GM19395 (cell line): ENCODE measurements around the gene NKD2.
"Not testable (repeated sequence)": the region's sequence is repeated elsewhere in the genome, so short reads cannot be mapped to it uniquely, and the experiment has no call there.

Experiments used
- ATAC-seq: cut with Tn5 transposase; IDR thresholded peaks from one replicate; pipeline ENCODE4 v1.9.1; 2021; ENCODE audit warnings: mild to moderate bottlenecking, moderate library complexity; ENCODE audit not compliant: unreplicated experiment

Gene NKD2

DNA sequence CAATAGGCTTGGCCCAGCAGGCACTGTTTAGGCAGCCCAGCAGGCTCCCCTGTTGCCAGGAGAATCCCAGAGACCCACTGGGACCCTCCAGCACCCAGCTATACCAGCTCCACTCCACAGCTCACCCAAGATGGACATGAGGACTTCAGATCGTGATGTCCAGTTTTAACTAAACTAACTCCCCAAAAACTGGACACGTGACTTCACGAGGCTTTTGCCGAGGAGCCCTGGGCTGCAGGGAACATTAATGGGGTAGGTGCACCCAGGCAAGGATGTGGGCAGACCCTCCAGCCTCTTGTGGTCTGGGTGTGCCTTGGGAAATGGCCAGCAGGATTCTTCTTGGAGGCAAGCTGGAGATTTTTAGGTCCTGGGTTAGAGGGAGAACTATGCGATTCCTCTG, 8.9 kb upstream of the NKD2 start:
- ATAC-seq, result no peak

DNA sequence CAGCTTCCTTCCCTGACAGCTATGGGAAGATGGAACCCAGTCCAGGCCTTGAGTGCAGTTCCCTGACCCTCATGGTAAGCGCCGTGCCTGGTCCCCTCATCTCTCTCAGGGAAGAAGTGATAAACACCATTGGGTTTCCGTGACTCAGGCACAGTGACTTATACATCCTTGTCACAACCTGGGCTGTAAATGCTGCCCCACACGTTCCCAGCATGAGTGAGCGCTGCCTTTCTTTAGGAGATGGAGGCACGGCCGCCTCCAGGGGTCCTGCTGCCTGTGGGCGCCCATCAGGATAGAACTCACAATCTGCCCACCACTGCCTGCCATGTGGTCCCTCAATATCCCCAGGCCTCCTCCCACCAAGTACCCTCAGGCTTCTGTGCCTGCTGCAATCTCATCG, 8.3 kb upstream of the NKD2 start:
- no peak for ATAC-seq

DNA sequence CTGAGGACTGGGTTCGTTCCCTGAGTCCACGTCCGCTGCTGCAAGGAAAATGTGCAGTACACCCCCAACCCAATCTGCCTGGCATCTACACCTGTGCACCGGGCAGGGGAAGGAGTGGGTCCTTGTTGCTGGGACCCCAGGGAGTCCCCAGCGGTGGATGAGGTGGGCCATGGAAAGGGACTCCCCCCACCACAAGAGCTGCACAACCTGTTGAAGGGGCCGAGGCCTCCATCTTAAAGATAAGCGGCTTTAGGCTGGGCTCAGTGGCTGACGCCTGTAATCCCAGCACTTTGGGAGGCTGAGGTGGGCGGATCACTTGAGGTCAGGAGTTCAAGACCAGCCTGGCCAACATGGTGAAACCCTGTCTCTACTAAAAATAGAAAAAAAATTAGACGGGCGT, 7.8 kb upstream of the NKD2 start:
- not testable (repeated sequence) for ATAC-seq

DNA sequence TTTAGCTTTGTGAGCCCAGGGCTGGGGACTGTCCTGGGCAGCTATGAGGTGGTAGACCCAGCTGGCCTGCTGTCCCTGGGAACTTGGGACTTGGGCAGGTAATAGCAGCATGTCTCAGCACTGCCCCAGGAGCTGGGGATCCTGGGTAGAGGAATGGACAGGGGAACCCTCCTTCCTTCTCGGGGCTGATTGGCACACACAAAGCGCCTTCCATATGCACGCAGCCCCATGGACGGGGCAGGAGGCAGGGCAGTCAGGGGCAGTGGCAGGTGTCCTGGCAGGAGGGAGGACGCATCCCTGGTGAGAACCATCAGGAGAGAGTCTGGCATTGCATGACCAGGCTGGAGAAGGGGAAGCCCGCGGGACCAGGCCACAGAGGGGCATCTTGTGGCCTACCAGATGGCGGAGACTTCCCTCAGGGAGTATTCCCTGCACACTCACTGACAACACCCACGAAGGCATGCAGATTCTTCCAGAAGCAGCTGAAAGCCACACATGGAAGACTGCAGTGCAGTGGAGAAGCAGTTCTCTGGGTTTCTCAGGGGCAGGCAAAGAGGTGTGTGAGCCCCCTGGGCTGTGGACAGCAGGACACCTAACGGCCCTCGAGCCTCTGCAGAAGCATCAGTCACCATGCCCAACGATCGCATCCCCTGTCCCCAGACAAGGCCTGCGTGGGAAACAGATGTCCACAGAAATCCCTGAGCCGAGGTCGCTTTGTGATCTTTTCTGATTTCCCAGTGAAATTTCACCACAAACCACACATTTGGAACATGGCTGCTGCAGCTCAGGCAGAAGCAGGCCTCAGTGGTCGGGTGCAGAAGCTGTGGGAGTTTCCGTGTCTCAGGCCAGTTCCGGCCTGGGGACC, 7.0 kb upstream of the NKD2 start:
- no peak for ATAC-seq

DNA sequence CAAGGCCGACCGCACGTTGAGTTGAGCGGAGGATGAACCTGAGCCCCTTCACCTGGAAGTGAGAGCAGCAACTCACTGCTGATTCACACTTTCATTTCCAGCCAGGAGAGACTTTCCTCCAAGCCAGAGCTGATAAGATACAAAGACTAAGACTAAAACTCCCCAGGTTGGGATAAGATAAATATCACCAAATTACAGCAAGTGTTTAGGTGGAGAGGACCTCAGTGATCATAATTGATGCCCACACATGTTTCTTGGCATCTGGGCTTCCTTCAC, 6.4 kb upstream of the NKD2 start:
- no peak for ATAC-seq

DNA sequence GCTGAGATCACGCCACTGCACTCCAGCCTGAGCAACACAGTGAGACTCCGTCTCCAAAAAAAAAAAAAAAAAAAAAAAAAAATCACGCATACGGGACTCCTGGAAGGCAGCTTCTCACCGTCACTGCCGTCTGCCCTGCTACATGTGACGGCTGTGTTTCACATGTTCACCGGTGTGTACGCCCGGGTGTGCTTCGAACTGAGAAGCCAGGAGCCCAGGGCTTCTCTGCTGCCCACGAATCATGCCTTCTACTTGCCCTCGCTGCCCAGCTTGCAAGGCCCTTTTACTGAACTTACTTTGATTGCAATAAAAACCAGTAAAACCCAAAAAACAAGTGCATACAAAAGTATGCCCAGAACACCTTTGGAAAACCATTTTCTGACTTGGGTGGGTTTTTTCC, 5.8 kb upstream of the NKD2 start:
- ATAC-seq, result no peak

DNA sequence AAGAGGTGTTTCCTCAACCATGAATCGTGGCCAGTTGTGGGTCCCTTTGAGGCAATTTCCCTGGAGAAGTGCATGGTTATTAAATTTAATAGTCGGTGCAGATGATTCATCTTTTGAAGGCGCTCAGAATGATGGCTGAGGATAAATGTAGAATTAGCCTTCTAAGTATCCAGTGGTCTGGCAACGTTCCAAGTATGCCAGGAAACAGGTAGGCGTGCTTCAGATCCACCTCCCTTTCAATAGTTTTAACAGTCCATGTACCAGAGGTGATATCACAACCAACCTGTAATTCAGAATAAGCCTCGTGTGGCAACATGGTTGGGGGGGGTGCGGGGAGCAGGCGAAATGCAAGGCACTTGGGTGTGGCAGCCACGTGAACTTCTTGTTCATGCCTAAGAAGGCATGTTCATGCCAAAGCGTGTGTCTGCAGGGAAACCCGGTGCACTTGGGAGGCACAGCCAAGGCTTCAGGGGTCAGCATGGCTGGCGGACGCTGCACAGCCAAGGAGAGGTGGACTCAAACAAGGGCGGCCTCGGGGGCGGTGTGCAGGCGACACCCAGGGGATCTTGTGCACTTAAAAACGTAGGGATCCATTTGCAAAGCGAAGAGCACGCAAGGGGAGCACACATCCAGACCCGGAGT, 5.2 kb upstream of the NKD2 start:
- ATAC-seq, result no peak

DNA sequence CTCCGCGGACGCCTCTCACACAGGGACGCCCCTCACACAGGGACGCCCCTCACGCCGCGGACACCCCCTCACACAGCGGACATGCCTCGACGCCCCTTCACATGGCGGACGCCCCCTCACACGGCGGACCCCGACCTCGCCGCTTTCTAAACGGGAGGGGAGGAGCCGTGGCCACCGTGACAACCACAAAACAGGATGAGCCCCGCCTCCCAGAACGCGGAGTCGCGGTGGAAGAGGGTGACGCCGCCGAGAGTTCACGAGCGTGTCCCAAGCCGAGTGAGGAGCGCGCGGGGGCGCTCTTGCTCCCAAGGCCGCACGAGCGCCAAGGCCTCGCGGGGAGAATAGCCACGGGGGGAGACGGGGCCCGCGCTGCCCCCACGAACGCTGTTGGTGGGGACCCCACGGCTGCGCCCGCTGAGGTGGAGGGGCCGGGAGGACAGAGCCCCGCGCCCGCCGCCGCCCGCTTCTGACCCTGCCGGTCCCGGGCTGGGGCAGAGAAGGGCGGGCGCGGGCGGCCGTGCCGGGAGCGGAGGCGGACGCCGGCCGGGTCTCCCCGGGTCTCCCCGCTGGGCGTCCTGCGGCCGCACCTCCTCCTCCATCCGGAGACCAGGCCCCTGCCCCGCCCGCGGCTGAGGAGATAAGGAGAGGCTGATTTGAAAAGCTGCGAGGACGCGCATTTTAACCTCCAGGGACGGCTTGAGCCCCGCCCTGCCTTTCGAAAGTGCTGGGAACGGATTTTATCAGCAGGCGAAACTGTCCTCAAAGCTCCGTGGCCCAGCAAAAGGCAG, 3.9 kb upstream of the NKD2 start:
- ATAC-seq, result no peak

DNA sequence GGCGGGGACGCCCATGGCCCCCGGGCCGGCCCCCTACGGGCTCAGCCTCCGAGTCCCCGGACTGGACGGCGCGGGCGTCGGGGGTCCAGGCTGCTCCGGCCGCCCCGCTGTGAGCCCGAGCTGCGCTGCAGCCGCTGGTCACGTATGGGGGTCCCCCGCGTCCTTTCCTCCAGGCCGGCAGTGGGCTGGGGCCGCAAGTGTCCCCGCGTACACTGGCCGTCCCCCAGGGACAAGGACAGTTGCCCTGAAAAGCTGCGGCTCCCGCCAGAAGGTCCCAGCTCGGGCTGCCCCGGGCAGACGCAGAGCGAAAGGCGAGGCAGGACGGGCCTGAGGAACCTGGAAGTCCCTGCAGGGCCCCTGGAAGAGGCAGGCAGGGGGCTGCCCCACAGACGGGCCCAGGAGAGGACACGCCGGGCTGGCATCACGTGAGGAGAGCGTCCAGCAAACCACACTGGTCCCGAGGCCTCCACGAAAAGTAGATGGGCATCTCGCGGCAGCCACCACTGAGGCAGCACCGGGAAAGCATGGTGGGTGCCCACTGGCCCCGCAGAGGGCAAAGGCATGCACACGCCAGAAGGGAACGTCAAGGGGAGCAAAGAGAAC, 3.3 kb upstream of the NKD2 start:
- no peak for ATAC-seq

DNA sequence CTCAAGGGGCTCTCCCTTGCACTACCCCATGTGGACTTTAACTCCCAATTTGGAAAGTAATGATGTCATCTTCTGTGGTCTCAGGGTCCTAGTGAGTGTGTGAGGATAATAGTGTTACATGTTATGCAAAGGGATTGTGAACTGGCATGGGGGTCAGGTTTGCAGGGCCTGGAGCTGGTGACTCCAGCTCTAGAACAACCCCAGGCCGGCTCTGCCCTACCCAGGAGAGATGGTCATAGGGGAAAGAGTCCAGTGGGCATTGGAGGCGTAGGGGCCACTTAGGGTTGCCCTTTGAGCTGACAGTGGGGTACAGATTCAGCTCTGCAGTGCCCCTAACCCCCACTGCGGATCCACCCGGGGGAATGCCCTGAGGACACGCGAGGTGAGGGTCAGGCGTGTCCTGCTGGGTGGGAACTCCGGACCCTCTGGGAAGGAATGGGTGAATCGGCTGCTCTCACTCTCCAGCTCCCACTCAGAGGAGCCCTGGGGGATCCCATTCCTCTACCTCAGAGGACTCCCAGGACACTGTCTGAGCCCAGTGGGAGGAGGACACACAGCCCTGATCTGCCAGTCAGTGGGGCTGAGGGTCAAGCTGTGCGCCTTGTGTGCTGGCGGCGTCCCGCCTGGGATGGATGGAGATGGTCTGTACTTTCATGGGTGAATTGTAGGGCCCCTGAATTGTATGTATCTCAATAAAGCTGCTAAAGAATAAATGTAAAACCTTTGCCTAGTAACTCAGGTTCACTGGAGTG, 2.5 kb upstream of the NKD2 start:
- ATAC-seq, result no peak

DNA sequence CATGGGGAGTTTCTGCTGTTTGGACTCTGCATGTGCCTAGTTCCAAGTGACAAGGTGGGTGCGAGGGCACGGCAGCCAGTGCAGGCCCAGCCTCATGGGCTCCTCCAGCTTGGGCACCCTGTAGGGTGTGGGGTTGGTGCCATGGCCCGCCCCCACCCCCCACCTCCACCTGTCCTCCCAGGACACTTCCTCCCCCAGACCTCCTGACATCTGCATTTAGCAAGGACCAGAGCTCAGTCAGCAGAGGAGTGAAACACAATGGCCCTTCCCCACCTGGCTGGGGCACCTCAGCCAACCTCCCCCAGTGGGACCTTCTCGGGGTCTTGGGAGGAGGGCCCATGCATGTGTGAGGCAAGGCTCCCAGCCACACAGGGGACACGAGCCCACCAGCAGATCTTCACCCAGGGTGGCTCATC, 1.9 kb upstream of the NKD2 start:
- no peak for ATAC-seq

DNA sequence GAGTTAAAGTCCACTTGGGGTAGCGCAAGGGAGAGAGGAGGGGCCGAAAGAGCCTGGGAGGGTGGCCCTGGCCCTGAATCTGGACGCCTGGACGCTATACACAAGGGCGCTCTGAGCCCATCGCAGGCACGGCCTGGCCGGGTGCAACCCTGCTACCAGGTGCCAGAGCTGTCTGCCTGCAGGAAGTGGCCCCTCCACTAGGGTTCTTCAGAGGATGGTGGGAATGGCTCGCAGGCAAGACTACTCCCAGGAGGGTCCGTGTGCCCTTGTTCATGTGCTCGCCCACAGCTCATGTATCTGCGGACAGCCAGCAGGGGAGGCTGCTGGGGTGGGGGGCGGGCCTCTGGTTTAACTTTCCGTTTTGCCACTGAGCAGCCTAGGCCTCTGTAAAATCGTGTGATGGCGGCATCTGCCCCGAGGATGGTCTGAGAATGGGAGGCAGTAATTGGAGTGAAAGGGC, 1.4 kb upstream of the NKD2 start:
- no peak for ATAC-seq

DNA sequence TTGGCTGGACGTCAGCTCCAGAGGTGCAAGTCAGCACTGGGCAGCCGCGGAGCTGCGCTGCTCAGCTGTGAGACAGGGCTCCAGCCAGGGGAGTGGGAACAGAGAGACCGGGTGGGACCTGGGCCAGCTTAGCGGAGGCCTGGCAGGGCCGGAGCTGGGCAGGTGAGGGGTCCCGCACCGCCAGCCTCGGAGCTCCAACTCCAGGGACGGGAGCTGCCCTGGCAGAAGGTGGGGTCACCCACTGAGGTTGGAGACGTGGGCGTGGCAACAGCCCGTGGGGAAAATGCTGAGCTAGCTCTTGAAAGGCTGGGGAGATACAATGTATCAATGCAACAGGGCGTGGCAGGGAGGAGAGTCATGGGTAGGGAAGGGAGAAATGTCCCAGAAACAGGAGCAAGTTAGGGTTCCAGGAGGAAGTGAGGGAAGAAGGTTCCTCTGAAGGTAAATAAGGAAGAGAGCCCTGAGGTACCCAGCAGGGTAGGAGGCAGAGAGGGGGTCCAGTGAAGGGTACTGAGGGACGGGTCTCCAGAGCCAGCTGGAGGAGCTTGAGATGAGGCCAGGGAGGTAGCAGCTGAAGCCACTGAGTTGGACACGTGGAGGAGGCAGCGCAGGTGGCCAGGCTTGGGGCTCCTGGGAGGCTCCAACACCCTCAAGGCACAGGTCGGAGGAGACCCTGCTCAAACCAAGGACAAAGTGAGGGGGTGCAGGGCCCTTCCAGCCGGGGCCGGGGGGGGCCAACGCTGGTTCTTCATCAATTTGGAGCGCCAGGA, 736 bp upstream of the NKD2 start:
- no peak for ATAC-seq

DNA sequence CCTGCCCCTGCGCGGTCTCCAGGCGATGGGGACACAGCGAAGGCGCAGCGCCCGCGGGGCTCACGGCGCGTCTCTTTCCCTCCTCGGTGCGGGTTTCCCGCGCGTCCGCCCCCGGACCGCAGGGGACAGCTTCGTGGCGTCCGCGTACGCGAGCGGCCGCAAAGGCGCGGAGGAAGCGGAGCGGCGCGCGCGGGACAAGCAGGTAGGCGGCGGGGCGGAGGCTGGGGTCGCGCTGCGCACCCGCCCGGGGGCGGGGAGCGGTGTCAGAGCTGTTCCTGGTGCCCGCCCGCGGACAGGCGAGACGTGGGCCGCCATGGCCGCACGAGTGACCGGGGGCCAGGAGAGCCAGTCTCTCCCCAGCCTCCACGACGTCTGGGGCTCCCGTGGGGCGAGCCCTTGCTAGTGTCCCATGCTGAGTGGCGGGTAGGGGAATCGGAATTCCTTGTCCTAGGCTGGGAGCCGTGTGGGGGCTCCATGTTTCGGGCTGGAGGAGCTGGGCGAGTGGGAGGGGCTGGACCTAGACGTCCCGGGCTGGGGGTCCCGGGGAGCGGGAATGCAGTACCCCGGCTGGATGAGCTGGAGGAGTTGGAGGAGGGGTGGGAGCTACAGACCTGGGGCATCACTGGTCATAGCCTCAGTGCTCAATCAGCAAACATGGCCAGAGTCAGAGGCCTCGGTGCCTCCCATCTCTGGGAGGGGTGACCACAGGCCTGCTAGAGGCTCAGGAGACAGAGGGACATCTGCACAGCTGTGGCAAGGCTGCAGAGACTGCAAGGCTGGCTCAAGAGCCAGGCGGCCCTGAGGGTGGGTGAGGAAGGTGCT, 968 bp downstream of the NKD2 start:
- ATAC-seq, result no peak

DNA sequence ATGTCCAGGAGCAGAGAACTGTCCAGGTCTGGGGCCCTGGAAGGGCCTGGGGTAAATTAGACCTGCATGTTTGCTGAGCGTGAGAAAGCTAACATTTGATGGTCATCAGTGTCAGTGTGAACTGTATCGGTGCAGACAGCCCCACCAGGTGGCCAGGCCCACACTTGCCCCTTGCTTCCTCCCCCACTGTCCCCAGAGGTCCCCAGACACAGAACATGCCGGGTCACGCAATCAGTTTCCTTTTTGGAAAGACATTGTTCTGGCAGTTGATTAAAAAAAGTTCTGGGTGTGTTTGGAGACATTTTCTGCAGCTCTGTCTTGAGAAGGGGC, 1.5 kb downstream of the NKD2 start:
- ATAC-seq, result no peak

DNA sequence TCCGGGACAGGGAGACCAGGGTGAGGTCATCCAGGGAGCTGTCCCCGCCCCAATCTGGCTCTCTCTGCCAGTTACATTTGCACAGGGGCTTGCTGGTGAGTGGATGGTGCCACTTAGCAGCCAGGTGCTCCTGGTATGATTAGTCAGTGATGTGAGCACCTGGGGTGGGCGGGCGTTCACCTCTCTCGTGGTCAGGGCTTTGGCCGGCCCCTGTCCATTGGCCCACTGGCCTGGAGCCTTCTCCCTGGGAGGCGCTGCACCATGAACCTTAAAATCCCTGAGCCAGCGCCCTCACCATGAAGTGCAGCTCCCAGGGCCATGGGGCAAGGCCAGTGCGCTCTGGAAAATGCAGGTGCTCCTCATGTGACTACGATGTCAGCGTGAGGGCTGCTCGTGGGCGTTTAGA, 2.0 kb downstream of the NKD2 start:
- ATAC-seq, result no peak

DNA sequence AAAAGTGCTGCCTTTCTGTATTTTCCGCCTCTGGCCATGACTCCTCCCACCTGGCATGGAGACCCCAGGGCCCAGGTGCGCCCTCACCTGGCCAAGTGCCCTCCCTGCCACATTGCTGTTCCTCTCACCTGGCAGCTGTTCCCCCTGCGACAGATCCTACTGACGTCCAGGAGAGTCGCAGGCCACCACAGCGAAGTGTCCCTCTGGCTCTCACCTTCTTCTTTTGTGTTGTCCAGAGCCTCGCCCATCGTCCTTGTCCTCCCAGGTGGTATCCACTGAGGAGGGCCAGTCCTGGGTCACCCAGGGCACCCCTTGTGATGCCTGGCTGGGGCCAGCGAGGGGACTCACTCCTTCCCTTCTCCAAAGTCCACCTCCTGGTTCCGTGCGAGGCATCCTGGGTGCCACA, 2.6 kb downstream of the NKD2 start:
- ATAC-seq, result no peak

DNA sequence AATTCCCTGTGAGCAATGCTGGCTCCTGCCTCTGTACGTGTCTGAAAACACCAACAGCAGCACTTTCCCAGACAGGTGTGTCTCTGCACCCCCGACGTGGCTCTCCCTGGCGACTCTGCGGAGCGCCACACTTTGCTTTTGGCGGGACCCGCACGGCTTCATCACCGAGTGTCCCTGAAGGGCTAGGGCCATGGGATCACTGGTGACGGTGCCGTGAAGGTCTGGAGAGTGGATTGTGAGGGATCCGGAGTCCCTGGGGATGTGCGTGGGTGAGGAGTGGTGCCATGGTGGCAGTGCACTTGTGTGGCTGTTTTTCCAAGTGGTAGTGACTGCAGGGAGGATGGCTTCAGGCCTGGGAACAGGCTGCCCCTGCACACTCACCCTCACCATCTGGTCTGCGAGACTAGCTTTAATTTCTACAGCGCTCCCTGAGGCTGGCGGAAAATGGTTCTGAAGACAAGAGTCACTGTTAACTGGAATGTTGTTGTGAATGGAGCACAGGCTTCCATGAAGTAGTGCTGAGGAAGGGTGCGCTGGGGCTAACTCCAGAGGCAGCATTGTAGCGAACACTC, 3.2 kb downstream of the NKD2 start:
- no peak for ATAC-seq

DNA sequence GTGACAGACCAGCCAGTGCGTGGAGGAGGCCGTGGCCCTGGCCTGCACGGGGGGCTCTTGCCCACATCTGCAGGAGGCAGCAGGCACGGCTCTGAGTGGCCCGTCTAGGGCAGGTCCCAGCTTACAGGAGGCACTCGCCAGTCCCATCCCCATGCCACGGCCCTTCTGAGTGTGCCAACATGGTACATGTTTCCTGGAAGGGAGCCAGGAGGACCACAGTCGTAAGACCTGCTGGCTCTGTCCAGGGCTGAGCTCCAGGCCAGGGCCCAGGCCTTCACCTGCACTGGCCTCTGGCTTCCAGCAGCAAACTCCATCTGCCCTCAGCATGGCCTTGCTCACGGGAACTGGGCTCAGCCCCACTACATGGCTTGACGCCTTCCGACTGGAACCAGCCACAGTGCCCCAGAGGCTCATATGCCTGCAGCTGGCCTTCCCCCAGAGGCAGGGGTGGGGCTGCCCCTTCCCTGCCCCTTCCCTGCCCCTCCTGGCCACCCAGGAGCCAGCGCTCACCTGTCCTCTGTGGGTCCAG, 3.8 kb downstream of the NKD2 start:
- ATAC-seq, result no peak
